DOHH2 (cell line): ENCODE measurements around the gene TBPL1.
A peak's percentile ranks its signal among the peaks of the same experiment; 100 is the strongest.

Source experiments
- CTCF ChIP-seq: fragments of 200-600 bp; sonication (generic); IDR thresholded peaks from one replicate; pipeline ENCODE4 v1.5.1; 2014; ENCODE audit warnings: antibody characterized with exemption, mild to moderate bottlenecking, low read depth, low read length; ENCODE audit not compliant: poor library complexity, severe bottlenecking
- EZH2phosphoT487 ChIP-seq: fragments of 200-600 bp; sonication (generic); IDR thresholded peaks from 2 replicates; pipeline ENCODE4 v1.6.1; 2017; ENCODE audit warnings: borderline replicate concordance, mild to moderate bottlenecking, antibody characterized with exemption, low read length, moderate library complexity, mixed read lengths

GRCh38 chr6:133921249-133921859, 31.7 kb upstream of the TBPL1 start:
- TF ChIP-seq CTCF (peak; percentile 56), EZH2phosphoT487 (no peak)
